Fibroblast of villous mesenchyme (primary cell): Measurements from ENCODE around the gene FOXN3. TPM values are rescaled to one million over a fixed set of nuclear protein-coding genes. Genes with fewer than 3 reads are reported as not detected.
A peak's percentile ranks its signal among the peaks of the same experiment; 100 is the strongest.

Experiments
- DNase-seq: peaks from one replicate; pipeline ENCODE4 v3.0.0-alpha.2; 2010; ENCODE audit warnings: low read depth
- H3K4me3 ChIP-seq: 2 replicates; pipeline ENCODE4 v1.5.1; 2011; ENCODE audit warnings: low read depth, mild to moderate bottlenecking, low read length
- total RNA-seq: library from RNA; depleted of rRNA; stranded (reverse); fragments of >200 nt; gene quantifications from 2 replicates; pipeline ENCODE4 v1.2.3, GENCODE V29; 2012
- TF ChIP-seq, protein P1 (sequence below): IDR thresholded peaks from 2 replicates; pipeline ENCODE4 v1.5.1; 2012; ENCODE audit warnings: low read depth, mild to moderate bottlenecking, low read length; ENCODE audit not compliant: insufficient read depth

FOXN3 gene
- total RNA-seq, 1 donor, result 33.2 TPM

DNA sequence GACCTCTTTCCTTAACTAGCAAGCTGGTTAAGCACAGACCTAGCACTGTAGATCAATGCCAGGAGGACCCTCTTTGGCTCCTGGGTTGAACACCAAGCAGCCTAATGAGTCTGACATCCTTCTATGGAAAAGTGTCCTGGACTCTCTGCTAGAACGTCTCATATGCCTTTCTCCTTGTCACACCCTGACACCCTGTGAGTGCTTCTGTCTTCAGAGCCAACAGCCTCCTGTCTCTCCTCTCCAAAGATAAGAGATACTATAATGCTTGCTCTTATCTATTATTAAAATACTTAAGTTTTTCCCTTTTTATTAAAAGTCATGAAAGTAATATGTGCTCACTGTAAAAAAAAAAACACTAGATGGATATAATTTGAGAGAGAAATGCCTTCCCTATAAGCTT is 222.7 kb downstream of the FOXN3 start:
- TF ChIP-seq, protein P1, sequence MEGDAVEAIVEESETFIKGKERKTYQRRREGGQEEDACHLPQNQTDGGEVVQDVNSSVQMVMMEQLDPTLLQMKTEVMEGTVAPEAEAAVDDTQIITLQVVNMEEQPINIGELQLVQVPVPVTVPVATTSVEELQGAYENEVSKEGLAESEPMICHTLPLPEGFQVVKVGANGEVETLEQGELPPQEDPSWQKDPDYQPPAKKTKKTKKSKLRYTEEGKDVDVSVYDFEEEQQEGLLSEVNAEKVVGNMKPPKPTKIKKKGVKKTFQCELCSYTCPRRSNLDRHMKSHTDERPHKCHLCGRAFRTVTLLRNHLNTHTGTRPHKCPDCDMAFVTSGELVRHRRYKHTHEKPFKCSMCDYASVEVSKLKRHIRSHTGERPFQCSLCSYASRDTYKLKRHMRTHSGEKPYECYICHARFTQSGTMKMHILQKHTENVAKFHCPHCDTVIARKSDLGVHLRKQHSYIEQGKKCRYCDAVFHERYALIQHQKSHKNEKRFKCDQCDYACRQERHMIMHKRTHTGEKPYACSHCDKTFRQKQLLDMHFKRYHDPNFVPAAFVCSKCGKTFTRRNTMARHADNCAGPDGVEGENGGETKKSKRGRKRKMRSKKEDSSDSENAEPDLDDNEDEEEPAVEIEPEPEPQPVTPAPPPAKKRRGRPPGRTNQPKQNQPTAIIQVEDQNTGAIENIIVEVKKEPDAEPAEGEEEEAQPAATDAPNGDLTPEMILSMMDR, result no peak
- no peak overlapping the region for H3K4me3 ChIP-seq
- DNase-seq, result no peak

- no peak for DNase-seq
- TF ChIP-seq, protein P1, result no peak
- H3K4me3 ChIP-seq, result no peak overlapping the region
Observed at GRCh38 chr14:89190765-89191513, 226.1 kb downstream of the FOXN3 start.

DNA sequence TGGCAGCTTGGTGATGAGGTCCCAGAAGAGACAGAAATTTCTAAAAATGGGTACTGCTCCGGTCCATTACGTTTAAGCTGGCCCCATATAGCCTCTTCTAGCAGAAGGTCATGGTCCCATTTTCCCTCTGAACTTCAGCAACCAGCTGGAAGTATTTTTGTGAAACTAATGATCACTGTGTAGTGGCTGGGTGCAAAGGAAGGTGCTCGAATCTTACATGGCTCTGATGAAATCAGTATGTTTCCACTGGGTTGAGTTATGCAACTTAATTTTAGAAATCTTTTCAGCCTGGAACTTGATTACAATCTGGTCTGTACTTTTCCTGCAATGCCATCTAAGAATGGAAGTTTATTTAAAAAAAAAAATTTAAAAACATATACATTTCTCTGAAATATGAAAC is 228.5 kb downstream of the FOXN3 start:
- TF ChIP-seq, protein P1, result no peak
- no peak overlapping the region for H3K4me3 ChIP-seq
- DNase-seq, result peak; percentile 41

- no peak overlapping the region for H3K4me3 ChIP-seq
- TF ChIP-seq, protein P1, result no peak
- peak; percentile 70 for DNase-seq
Observed at GRCh38 chr14:89187501-89187900, 229.5 kb downstream of the FOXN3 start.

- TF ChIP-seq, protein P1, result no peak
- DNase-seq, result no peak
- no peak overlapping the region for H3K4me3 ChIP-seq
Observed at GRCh38 chr14:89186856-89187376, 230.1 kb downstream of the FOXN3 start.

DNA sequence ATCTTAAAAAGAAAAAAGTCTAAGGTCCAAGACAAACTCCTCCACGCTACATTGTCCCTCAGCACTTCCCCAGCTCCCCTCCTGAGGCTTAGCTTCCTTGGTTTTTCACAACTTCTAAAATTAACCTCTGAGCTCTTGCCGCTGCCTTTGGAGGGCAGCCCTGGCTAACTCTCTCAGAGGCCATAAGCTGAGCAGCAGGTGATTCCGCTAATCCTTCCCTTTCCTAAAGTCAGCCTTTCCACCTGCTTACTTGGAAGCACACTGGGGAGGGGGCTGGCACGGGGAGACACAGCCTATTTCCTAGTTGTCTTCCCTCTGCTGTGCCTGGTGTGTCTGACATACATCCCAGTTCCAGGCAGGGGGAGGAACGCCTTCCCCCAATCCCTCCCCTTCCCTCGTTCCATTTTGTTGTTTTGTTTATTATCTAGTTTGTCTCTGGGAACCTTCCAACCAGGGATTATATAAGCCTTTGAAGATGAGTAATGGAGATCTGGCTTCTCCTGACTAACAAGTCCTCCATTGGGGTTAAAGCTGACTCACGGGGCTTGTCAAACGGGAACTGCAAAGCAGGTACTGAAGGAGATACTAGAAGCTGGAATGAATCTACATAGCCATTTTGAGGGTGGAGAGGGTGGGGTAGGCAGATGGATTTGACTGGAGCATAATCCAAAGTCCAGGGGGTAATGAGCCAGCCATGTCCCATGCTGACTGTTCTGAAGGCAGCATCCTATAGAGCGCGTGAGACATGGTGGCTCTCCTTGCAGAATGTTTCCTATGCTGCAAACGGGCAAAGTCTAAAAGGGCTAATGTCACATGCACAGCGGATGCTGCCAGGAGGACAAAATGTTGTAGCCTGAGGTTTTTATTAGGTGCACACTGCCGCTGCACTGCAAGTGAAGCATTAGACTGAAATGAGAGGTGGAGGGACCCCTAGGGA is 230.8 kb downstream of the FOXN3 start:
- DNase-seq, result peak; percentile 87

More for the DNA sequence above, 230.8 kb downstream of the FOXN3 start:
- TF ChIP-seq, protein P1, result no peak
- no peak overlapping the region for H3K4me3 ChIP-seq
